Right lobe of liver (tissue), 4 donors: ENCODE measurements around the gene ALDH1L1.

Experiments used
- CTCF ChIP-seq, 4 donors: fragments of 200-600 bp in 3 of 4; fragments of 450-650 bp in 1 of 4; IDR thresholded peaks; one replicate each; pipeline versions ENCODE4 v1.5.1 to v1.8.0; 2016 to 2022; ENCODE audit warnings: antibody characterized with exemption in 4 of 4, mild to moderate bottlenecking in 2 of 4
- POLR2A ChIP-seq: fragments of 450-650 bp; IDR thresholded peaks from one replicate; pipeline ENCODE4 v1.6.1; 2017; ENCODE audit warnings: antibody characterized with exemption, mild to moderate bottlenecking
- donor health status: DM: no; HTN: no; CAD: no.
- donor health status: DM: no; HTN: no; CAD: no.
- donor health status: DM: no; HTN: yes; CAD: no.

- TF ChIP-seq CTCF (IDR thresholded peaks at IDR 0.05) (no peak), POLR2A (no peak)
Measured at GRCh38 chr3:126209741-126210140, 29.4 kb upstream of the ALDH1L1 start.
